Endodermal cell (in vitro differentiated cells): ENCODE data around the gene SREBF1. TPM values are rescaled to one million over a fixed set of nuclear protein-coding genes. Genes with fewer than 3 reads are reported as not detected.
A peak's percentile ranks its signal among the peaks of the same experiment; 100 is the strongest.

Experiments
- DNase-seq: peaks from one replicate; pipeline ENCODE4 v3.0.0-alpha.2; 2017
- H3K27ac ChIP-seq: 2 replicates; pipeline ENCODE4 v1.5.1; 2013; ENCODE audit warnings: mild to moderate bottlenecking, low read depth, low read length, moderate library complexity
- H3K27me3 ChIP-seq: 2 replicates; pipeline ENCODE4 v1.6.1; 2013; ENCODE audit warnings: mild to moderate bottlenecking, low read length, moderate library complexity; ENCODE audit not compliant: insufficient read depth, control insufficient read depth, poor library complexity, severe bottlenecking
- H3K36me3 ChIP-seq: 2 replicates; pipeline ENCODE4 v1.7.0; 2013; ENCODE audit warnings: mild to moderate bottlenecking, low read length, moderate library complexity; ENCODE audit not compliant: control insufficient read depth, insufficient read depth
- H3K4me1 ChIP-seq: one replicate; pipeline ENCODE4 v1.7.0; 2013; ENCODE audit warnings: low read length; ENCODE audit not compliant: control insufficient read depth, insufficient read depth
- H3K4me3 ChIP-seq: 2 replicates; pipeline ENCODE4 v1.5.1; 2013; ENCODE audit warnings: mild to moderate bottlenecking, low read length, moderate library complexity
- H3K9ac ChIP-seq: 2 replicates; pipeline ENCODE4 v1.6.1; 2013; ENCODE audit warnings: mild to moderate bottlenecking, low read length, moderate library complexity; ENCODE audit not compliant: poor library complexity, severe bottlenecking; ENCODE audit errors: extremely low read depth
- H3K9me3 ChIP-seq: 2 replicates; pipeline ENCODE4 v1.6.1; 2013; ENCODE audit warnings: mild to moderate bottlenecking, low read length, moderate library complexity; ENCODE audit not compliant: control insufficient read depth
- H3K27ac Mint-ChIP-seq: 2 replicates; pipeline ENCODE4 v1.8.0; 2020; ENCODE audit warnings: mixed read lengths
- H3K27me3 Mint-ChIP-seq: 2 replicates; pipeline ENCODE4 v1.8.0; 2021; ENCODE audit warnings: mild to moderate bottlenecking, mixed read lengths; ENCODE audit not compliant: insufficient read depth
- H3K36me3 Mint-ChIP-seq: 2 replicates; pipeline ENCODE4 v1.8.0; 2020; ENCODE audit warnings: low read depth, mixed read lengths
- H3K4me1 Mint-ChIP-seq: 2 replicates; pipeline ENCODE4 v1.8.0; 2020; ENCODE audit warnings: mixed read lengths
- H3K4me3 Mint-ChIP-seq: 2 replicates; pipeline ENCODE4 v1.8.0; 2020; ENCODE audit warnings: mild to moderate bottlenecking, moderate library complexity, mixed read lengths
- H3K9me3 Mint-ChIP-seq: 2 replicates; pipeline ENCODE4 v1.8.0; 2020; ENCODE audit warnings: mild to moderate bottlenecking, mixed read lengths
- CTCF ChIP-seq: fragments of 200-600 bp; sonication (generic); conservative IDR thresholded peaks from 2 replicates; pipeline ENCODE4 v1.5.0; 2021; ENCODE audit warnings: antibody characterized with exemption, mild to moderate bottlenecking
- WGBS, 2 experiments: methylation state at CpG; one replicate each; pipeline versions ENCODE4 v1.1.5 to v1.1.7; 2013; ENCODE audit warnings: missing lambda C conversion rate in 2 of 2, mixed read lengths in 1 of 2; ENCODE audit not compliant: insufficient coverage in 1 of 2, insufficient read length in 1 of 2; 5-methylcytosine and 5-hydroxymethylcytosine counted together
- total RNA-seq, 2 donors: library from RNA; stranded (reverse); fragmentation: NEBNext Ultra II Directional in 1 of 2; extraction: Animal tissue kit (Norgen Biotek cat#: 25700) in 1 of 2; gene quantifications; 2 replicates in 1 of 2; 3 replicates in 1 of 2; pipeline ENCODE4 v1.2.1, GENCODE V29; 2021

The SREBF1 gene
- total RNA-seq, 2 donors from 2014 or later, result 39.0 to 58.2 TPM

GRCh38 chr17:17792551-17793377, 44.0 kb downstream of the SREBF1 start:
- H3K9ac ChIP-seq, result no peak overlapping the region
- DNase-seq, result peak; percentile 90

GRCh38 chr17:17792037-17792550, 44.7 kb downstream of the SREBF1 start:
- no peak overlapping the region for H3K4me3 ChIP-seq
- Mint-ChIP-seq H3K4me1 (peaks cover 22% of the 10 kb centered on the region), H3K9me3 (no peaks in the 10 kb centered on the region), H3K4me3 (no peak overlapping the region), H3K27ac (no peak overlapping the region), H3K27me3 (peaks cover 4% of the 10 kb centered on the region), H3K36me3 (peaks cover 12% of the 10 kb centered on the region)
- peaks cover 29% of the 10 kb centered on the region for H3K36me3 ChIP-seq
- no peak for DNase-seq
- H3K9ac ChIP-seq, result peak overlapping the region; percentile 38
- no peak for TF ChIP-seq CTCF
- no peaks in the 10 kb centered on the region for H3K9me3 ChIP-seq
- WGBS, 2 experiments, result 67 to 68% methylated on average over 11 to 18 of the region's 18 CpGs
- H3K27ac ChIP-seq, result peak overlapping the region; percentile 30
- peaks cover 11% of the 10 kb centered on the region for H3K4me1 ChIP-seq
- no peaks in the 10 kb centered on the region for H3K27me3 ChIP-seq

More at GRCh38 chr17:17792551-17793377, 44.0 kb downstream of the SREBF1 start:
- Histone ChIP-seq H3K4me3 (no peak overlapping the region), H3K36me3 (peaks cover 33% of the 10 kb centered on the region), H3K27me3 (no peaks in the 10 kb centered on the region), H3K9me3 (no peaks in the 10 kb centered on the region), H3K4me1 (peaks cover 5% of the 10 kb centered on the region), H3K27ac (no peak overlapping the region)
- WGBS, 2 experiments, result 35 to 50% methylated on average over 19 to 35 of the region's 38 CpGs
- Mint-ChIP-seq H3K36me3 (peaks cover 15% of the 10 kb centered on the region), H3K27ac (no peak overlapping the region), H3K9me3 (no peaks in the 10 kb centered on the region), H3K4me1 (peaks cover 17% of the 10 kb centered on the region), H3K4me3 (no peak overlapping the region), H3K27me3 (peaks cover 4% of the 10 kb centered on the region)
- TF ChIP-seq CTCF, result no peak

- H3K4me3 ChIP-seq, result no peak overlapping the region
- Mint-ChIP-seq H3K27me3 (peaks cover 4% of the 10 kb centered on the region), H3K4me1 (peaks cover 34% of the 10 kb centered on the region), H3K36me3 (peaks cover 12% of the 10 kb centered on the region), H3K27ac (no peak overlapping the region), H3K9me3 (no peaks in the 10 kb centered on the region), H3K4me3 (no peak overlapping the region)
- WGBS, 2 experiments, result 89 to 92% methylated on average over 17 to 25 of the region's 26 CpGs
- TF ChIP-seq CTCF, result no peak
- DNase-seq, result no peak
- H3K36me3 ChIP-seq, result peaks cover 21% of the 10 kb centered on the region
- H3K9ac ChIP-seq, result no peak overlapping the region
- peak overlapping the region; percentile 60 for H3K27ac ChIP-seq
- no peaks in the 10 kb centered on the region for H3K27me3 ChIP-seq
- peaks cover 20% of the 10 kb centered on the region for H3K4me1 ChIP-seq
- no peaks in the 10 kb centered on the region for H3K9me3 ChIP-seq
Measured at GRCh38 chr17:17790637-17791464, 45.9 kb downstream of the SREBF1 start.
